HEK293T (cell line): Measurements from ENCODE around the gene CDK5R1.
"Not testable (repeated sequence)": the region's sequence is repeated elsewhere in the genome, so short reads cannot be mapped to it uniquely, and the experiment has no call there.

Experiments
- CTCF ChIA-PET: fragments of 350-600 bp; formaldehyde crosslinking; extraction: SDS; loops from one replicate; lab custom pipeline; 2021; ENCODE audit warnings: antibody characterized with exemption, inconsistent platforms; lab: Yijun Ruan, JAX
- POLR2A ChIA-PET: fragments of 350-600 bp; formaldehyde crosslinking; extraction: SDS; loops from one replicate; lab custom pipeline; 2020; ENCODE audit warnings: antibody characterized with exemption, inconsistent platforms; lab: Yijun Ruan, JAX
- DNase-seq: peaks from one replicate; pipeline ENCODE4 v3.0.0; 2012; ENCODE audit warnings: mixed read lengths; ENCODE audit errors: extremely low spot score
- ARNT ChIP-seq: fragments of 450-650 bp; IDR thresholded peaks from 2 replicates; pipeline ENCODE4 v1.6.1; 2017; ENCODE audit warnings: mild to moderate bottlenecking
- BHLHE40 ChIP-seq: fragments of 450-650 bp; IDR thresholded peaks from 2 replicates; pipeline ENCODE4 v1.6.1; 2016; ENCODE audit warnings: mild to moderate bottlenecking, moderate library complexity, borderline replicate concordance
- CTBP1 ChIP-seq: fragments of 450-650 bp; IDR thresholded peaks from 2 replicates; pipeline ENCODE4 v1.6.1; 2016; ENCODE audit warnings: borderline replicate concordance
- ELF4 ChIP-seq: fragments of 450-650 bp; IDR thresholded peaks from 2 replicates; pipeline ENCODE4 v1.6.1; 2017; ENCODE audit warnings: antibody characterized with exemption
- FOXA1 ChIP-seq: fragments of 450-650 bp; IDR thresholded peaks from 2 replicates; pipeline ENCODE4 v1.6.1; 2016; ENCODE audit warnings: mild to moderate bottlenecking
- FOXK2 ChIP-seq: fragments of 450-650 bp; IDR thresholded peaks from 2 replicates; pipeline ENCODE4 v1.6.1; 2016; ENCODE audit warnings: mild to moderate bottlenecking
- FOXM1 ChIP-seq: fragments of 450-650 bp; IDR thresholded peaks from 2 replicates; pipeline ENCODE4 v1.6.1; 2017; ENCODE audit warnings: mild to moderate bottlenecking, borderline replicate concordance
- HDGF ChIP-seq: fragments of 450-650 bp; IDR thresholded peaks from 2 replicates; pipeline ENCODE4 v1.6.1; 2017; ENCODE audit warnings: antibody characterized with exemption, borderline replicate concordance
- L3MBTL2 ChIP-seq: fragments of 450-650 bp; conservative IDR thresholded peaks from 2 replicates; pipeline ENCODE4 v1.6.1; 2016; ENCODE audit warnings: mild to moderate bottlenecking
- LEF1 ChIP-seq: fragments of 450-650 bp; IDR thresholded peaks from 2 replicates; pipeline ENCODE4 v1.6.1; 2017; ENCODE audit warnings: mild to moderate bottlenecking, borderline replicate concordance
- NFRKB ChIP-seq: fragments of 450-650 bp; IDR thresholded peaks from 2 replicates; pipeline ENCODE4 v1.6.1; 2016; ENCODE audit warnings: mild to moderate bottlenecking, moderate library complexity
- PKNOX1 ChIP-seq: fragments of 450-650 bp; IDR thresholded peaks from 2 replicates; pipeline ENCODE4 v1.6.1; 2016
- SP1 ChIP-seq: fragments of 450-650 bp; IDR thresholded peaks from 2 replicates; pipeline ENCODE4 v1.6.1; 2017
- SUZ12 ChIP-seq: fragments of 450-650 bp; IDR thresholded peaks from 2 replicates; pipeline ENCODE4 v1.6.1; 2016; ENCODE audit warnings: mild to moderate bottlenecking
- TARDBP ChIP-seq: fragments of 450-650 bp; IDR thresholded peaks from 2 replicates; pipeline ENCODE4 v1.6.1; 2016
- ZNF384 ChIP-seq: fragments of 450-650 bp; IDR thresholded peaks from 2 replicates; pipeline ENCODE4 v1.6.1; 2016

CDK5R1 gene

GRCh38 chr17:32445074-32445415, 41.7 kb upstream of the CDK5R1 start:
- peak; percentile 13 for DNase-seq
- POLR2A ChIA-PET = interaction anchor here (0.7 to 1.6 kb wide), 10 partner anchors 10 to 94 kb away, joined by 3 to 5 read pairs (median 4); no protein-coding TSS in a partner anchor
- CTCF ChIA-PET = interaction anchor here (0.6 to 2.1 kb wide), 5 partner anchors 11 to 45 kb away, joined by 3 to 18 read pairs (median 3); no protein-coding TSS in a partner anchor
- TF ChIP-seq SUZ12 (no peak), HDGF (no peak), LEF1 (no peak), NFRKB (no peak), BHLHE40 (no peak), PKNOX1 (no peak), TARDBP (no peak), FOXA1 (no peak), ARNT (no peak), ZNF384 (no peak), CTBP1 (no peak), L3MBTL2 (no peak), FOXM1 (no peak), SP1 (no peak), FOXK2 (no peak), ELF4 (no peak)

- CTCF ChIA-PET = interaction anchor here (2.1 kb wide), 1 partner anchor 17 kb away, joined by 18 read pairs; no protein-coding TSS in a partner anchor
- POLR2A ChIA-PET = interaction anchor here (0.7 to 1.6 kb wide), 5 partner anchors 18 to 95 kb away, joined by 3 to 5 read pairs (median 4); no protein-coding TSS in a partner anchor
- no peak for TF ChIP-seq ELF4
- no peak for TF ChIP-seq TARDBP
- TF ChIP-seq NFRKB = no peak
- TF ChIP-seq SP1 = no peak
- TF ChIP-seq BHLHE40 = no peak
- TF ChIP-seq PKNOX1 = no peak
- TF ChIP-seq LEF1 = no peak
- no peak for TF ChIP-seq FOXA1
- no peak for TF ChIP-seq FOXM1
- TF ChIP-seq HDGF = no peak
These were observed 41.3 kb upstream of the CDK5R1 start for GRCh38 chr17:32445497-32445896.

GRCh38 chr17:32445971-32446370, 40.8 kb upstream of the CDK5R1 start:
- no peak for DNase-seq
- CTCF ChIA-PET = no interaction called here
- POLR2A ChIA-PET = interaction anchor here (1.1 kb wide), 1 partner anchor 42 kb away, joined by 4 read pairs; no protein-coding TSS in a partner anchor

More at GRCh38 chr17:32445497-32445896, 41.3 kb upstream of the CDK5R1 start:
- no peak for DNase-seq

GRCh38 chr17:32446949-32447348, 39.8 kb upstream of the CDK5R1 start:
- POLR2A ChIA-PET = no interaction called here
- CTCF ChIA-PET = interaction anchor here (0.7 to 1.3 kb wide), 2 partner anchors 15 to 17 kb away, joined by 4 to 8 read pairs; no protein-coding TSS in a partner anchor
- DNase-seq = no peak
- TF ChIP-seq ARNT (no peak), BHLHE40 (no peak), FOXA1 (no peak), NFRKB (no peak), ELF4 (no peak), SP1 (no peak), ZNF384 (no peak), LEF1 (no peak), CTBP1 (no peak), L3MBTL2 (no peak)

More at GRCh38 chr17:32445971-32446370, 40.8 kb upstream of the CDK5R1 start:
- no peak for TF ChIP-seq SUZ12
- no peak for TF ChIP-seq FOXA1
- no peak for TF ChIP-seq FOXK2
- no peak for TF ChIP-seq SP1

GRCh38 chr17:32449963-32450362, 36.8 kb upstream of the CDK5R1 start:
- no peak for DNase-seq
- ChIA-PET POLR2A (no interaction called here), CTCF (no interaction called here)
- TF ChIP-seq BHLHE40 (no peak), NFRKB (no peak), CTBP1 (no peak), SP1 (no peak), FOXM1 (no peak), SUZ12 (no peak), LEF1 (no peak), TARDBP (no peak), ARNT (no peak), HDGF (no peak), ZNF384 (no peak), PKNOX1 (no peak), FOXK2 (no peak), ELF4 (no peak), FOXA1 (no peak), L3MBTL2 (no peak)

GRCh38 chr17:32450379-32450778, 36.4 kb upstream of the CDK5R1 start:
- POLR2A ChIA-PET, CTCF ChIA-PET, DNase-seq: not testable (repeated sequence)

GRCh38 chr17:32451879-32452278, 34.9 kb upstream of the CDK5R1 start:
- DNase-seq = no peak
- no peak for TF ChIP-seq SP1
- no peak for TF ChIP-seq HDGF
- no peak for TF ChIP-seq PKNOX1
- TF ChIP-seq FOXK2 = no peak
- no peak for TF ChIP-seq ELF4
- TF ChIP-seq ZNF384 = no peak
- no peak for TF ChIP-seq LEF1
- TF ChIP-seq ARNT = no peak
- TF ChIP-seq FOXM1 = no peak
- ChIA-PET CTCF (no interaction called here), POLR2A (no interaction called here)
